IPS DF 19.7 (cell line): Measurements from ENCODE around the gene PML.
"Not testable (repeated sequence)": the region's sequence is repeated elsewhere in the genome, so short reads cannot be mapped to it uniquely, and the experiment has no call there.

Experiments used
- DNase-seq: peaks from one replicate; pipeline ENCODE4 v3.0.0-alpha.2; 2013; ENCODE audit warnings: low read depth, low spot score

The PML gene

DNA sequence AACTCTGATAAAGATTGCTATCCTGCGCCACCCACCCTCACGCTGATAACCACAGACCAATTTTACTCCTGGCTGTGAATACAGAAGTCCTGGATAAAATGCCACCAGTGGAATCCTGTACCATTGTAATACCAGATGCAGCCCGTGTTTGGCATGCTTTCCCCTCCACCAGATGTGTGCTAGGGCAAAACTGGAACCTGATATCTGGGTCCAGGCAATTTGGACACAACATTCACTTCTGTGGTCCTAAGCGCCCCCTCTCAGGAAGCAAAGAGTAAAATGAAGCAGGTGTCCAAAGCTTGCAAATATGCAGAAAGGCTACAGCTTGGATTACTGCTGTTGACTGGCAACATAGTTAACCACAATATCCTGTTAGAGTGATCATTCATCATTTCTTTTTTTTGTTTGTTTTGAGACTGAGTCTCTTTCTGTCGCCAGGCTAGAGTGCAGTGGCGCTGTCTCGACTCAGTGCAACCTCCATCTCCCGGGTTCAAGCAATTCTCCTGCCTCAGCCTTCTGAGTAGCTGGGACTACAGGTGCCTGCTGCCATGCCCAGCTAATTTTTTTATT, 35.4 kb upstream of the PML start:
- DNase-seq = no peak

DNA sequence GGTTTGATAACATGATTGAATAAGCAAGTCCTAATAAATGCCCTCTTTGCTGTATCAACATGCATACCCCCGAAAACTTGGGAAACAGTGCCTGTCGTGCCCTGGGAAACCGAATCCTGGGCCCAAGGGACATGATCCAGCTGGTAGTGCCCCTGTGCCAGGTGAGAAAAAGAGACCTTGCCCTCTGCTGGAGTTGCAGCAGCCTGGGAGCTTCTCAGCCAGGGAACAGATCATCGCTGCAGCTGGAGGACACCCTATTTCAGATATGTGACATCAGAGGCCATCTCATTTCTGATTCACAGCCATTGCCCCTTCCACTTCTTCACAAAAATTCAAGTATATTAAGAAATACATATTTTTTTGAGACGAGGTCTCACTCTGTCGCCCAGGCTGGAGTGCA, 34.7 kb upstream of the PML start:
- no peak for DNase-seq

DNA sequence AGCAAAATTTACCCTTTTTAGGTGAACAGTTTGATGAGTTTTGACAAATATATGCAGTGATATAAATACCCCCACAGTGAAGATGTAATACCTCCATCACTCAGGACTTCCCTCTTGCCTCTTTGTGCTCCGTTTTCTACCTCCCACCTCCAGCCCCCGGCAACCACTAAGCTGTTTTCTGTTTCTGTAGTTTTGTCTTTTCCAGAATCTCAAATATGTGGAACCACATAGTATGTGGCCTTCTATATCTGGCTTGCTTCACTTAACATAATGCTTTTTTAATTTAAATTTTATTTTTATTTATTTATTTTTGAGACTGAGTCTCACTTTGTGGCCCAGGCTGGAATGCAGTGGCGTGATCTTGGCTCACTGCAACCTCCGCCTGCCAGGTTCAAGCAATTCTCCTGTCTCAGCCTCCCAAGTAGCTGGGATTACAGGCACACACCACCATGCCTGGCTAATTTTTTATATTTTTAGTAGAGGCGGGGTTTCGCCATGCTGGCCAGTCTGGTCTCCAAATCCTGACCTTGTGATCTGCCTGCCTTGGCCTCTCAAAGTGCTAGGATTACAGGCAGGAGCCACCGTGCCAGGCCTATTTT, 33.9 kb upstream of the PML start:
- not testable (repeated sequence) for DNase-seq

DNA sequence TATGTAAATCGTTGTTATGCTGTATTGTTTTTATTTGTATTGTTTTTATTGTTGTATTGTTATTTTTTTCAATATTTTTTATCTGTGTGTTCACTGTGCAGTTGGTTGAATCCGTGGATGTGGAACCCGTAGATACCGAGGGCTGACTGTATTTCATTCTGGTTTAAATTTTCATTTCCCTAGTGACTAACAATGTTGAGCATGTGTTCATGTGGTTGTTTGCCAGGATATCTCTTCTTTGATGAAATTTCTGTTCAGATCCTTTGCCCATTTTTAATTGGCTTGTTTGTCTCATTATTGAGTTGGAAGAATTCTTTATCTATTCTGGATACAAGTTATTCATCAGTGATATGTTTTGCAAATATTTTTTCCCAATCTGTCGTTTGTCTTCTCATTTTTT, 32.1 kb upstream of the PML start:
- no peak for DNase-seq

DNA sequence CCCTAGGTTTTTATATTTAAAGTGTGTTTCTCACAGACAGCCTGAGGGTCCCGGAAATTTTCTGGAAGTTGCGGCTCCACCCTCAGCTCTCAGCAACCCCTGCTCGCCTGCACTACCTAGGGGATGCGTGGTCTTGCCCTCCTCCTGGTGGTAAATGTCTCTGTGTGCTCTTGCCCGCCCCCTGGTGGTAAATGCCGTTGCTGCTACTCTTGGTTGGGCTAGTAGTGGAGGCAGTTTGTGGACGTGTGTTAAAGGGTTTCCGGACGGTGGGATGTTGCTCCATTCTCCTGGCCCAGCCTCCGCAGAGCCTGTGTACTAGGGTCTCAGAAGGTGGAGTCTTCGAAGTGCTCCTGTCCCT, 29.8 kb upstream of the PML start:
- DNase-seq = peak; percentile 83

DNA sequence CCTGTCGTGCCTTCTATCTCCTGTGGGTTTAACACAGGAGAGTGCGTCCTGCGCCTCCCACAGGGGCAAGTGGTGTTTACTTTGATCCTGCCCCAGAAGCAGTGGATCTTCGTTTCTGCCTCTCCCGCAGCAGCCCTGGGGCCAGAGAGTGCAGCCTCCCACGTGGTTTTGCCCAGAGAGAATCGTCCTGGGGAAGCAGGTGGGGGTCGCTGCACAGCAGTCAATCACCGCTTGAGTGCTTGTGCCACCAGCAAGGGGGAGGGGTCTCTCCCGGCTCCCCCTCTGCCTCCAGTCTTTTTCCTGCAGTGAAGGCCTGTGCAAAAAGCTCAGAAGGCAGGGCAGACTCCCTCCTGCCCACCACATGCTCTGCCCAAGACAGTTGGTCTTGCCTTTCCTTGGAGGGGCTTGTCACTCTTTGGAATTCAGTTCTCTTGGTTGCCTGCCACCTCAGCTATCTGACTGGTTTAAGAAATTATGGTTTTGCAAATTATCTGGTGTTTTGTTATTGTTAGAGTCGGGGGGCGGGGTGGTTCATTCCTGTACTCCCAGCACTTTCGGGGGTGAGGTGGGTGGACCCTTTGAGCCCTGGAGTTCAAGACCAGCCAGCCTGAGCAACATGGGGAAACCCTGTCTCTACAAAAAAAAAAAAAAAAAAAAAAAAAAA, 29.3 kb upstream of the PML start:
- DNase-seq = peak; percentile 25

DNA sequence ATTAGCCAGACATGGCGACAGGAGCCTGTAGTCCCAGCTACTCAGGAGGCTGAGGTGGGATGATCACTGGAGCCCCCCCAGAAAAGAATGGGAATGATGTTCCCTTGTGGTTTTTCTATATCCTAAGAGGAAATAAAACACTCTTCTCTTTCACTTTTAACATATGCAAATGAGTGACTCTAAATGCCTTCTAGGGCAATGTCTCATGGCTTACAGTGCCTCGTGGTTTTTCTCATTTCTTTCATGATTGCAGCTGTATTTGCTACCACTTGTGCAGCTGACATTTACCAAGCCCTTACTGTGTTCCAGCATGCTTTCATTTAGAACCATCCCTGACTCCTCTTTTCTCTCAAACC, 28.8 kb upstream of the PML start:
- no peak for DNase-seq

DNA sequence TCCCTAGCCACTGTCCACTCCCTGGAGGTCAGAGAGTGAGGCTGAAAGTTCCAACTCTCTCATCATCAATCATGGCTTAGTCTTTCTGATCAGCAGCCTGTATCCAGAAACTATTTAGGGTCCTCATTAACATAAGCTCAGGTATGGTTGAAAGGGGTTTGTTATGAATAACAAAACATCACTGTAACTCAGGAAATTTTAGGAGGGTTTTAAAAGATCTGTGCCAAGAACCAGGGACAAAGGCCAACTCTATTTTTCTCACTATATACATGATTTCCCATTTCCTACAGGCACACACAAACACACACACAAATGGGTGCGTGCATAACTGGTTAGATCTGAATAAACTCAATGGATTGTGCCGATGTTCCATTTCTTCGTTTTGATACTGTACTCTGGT, 26.1 kb upstream of the PML start:
- no peak for DNase-seq

DNA sequence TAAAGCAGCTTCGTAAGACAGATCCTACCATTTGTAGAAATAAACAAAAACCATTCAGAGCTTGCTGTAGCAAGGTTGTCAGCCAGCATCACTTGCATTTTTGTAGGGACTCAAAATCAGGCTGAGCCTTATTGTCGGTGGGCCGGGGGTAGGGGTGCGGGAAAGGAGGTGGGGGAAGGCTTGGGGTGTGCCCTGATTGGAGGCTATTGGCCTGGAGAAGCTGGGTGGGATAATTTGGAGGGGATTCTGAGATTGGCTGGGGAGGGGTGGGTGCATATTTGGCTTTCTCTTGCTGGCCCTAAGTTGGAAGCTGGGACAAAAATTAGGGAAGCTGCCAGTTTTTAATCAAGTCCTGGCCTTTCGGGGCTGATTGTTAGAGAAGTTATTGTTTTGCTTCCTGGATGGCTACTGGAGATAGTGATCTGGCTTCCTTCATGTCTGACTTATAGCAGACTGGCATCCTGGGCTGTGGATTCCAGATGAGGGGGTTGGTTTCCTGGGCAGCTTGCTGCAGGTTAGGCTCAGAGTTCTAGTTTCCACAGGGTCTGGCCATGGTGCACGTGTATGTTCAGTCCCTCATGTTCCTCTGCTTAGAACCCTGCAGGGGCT, 25.3 kb upstream of the PML start:
- no peak for DNase-seq

DNA sequence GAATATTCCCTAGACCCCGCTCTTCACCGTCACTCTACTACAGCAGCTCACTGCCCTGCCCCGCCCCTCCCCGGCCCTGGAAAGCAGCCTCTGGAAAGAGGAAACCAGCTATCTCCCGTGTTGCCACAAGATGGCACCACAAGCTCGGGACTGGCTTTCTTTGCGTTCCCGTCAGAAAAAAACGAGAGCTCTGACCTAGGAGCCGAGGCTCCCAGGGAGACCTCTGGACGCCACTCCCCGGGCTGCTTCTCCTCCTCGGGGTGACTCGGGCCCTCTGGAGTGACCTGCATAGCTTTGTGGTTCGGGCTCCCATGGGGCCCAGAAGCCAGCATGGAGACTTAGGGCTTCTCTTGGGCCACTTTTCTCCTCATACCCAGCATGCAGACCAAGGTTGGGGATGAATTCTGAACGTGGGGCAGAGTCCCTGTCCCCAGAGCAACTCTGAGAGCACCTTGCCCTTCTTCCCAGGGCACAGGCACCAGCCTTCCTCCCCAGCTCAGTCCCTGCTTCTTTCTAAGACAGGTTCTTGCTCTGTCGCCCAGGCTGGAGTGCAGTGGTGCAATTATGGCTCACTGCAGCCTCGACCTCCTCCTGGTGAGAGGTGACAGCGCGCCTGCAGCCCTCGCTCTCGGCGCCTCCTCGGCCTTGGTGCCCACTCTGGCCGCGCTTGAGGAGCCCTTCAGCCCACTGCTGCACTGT, 21.4 kb upstream of the PML start:
- peak; percentile 65 for DNase-seq

DNA sequence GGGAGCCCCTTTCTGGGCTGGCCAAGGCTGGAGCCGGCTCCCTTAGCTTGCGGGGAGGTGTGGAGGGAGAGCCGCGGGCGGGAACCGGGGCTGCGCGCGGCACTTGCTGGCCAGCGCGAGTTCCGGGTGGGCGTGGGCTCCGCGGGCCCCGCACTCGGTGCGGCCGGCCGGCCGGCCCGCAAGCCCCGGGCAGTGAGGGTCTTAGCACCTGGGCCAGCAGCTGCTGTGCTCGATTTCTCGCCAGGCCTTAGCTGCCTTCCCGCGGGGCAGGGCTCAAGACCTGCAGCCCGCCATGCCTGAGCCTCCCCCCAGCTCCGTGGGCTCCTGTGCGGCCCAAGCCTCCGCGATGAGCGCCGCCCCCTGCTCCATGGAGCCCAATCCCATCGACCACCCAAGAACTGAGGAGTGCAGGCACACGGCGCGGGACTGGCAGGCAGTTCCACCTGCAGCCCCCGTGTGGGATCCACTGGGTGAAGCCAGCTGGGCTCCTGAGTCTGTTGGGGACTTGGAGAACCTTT, 20.8 kb upstream of the PML start:
- not testable (repeated sequence) for DNase-seq

DNA sequence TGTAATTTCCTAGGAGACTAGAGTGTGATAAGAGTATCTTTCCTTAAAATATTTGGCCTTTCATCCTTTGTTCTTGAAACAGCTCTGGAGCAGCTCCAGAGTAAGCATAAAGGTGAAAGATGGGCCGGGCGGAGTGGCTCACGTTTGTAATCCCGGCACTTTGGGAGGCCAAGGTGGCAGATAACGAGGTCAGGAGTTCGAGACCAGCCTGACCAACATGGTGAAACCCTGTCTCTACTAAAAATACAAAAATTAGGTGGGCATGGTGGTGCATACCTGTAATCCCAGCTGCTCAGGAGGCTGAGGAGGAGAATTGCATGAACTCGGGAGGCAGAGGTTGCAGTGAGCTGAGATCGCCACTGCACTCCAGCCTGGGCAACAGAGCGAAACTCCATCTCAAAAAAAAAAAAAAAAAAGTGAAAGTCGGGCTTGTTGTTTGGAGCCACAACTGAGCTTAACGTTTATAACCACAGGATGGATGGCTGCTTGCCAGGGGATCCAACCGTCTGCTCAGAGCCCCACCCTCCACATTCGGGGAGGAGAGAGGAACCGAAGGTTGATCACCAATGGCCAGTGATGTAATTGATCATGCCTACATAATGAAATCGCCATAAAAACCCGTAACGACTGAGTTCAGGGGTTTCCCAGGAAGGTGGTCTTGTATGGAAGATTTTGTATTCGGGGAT, 18.9 kb upstream of the PML start:
- DNase-seq = not testable (repeated sequence)

DNA sequence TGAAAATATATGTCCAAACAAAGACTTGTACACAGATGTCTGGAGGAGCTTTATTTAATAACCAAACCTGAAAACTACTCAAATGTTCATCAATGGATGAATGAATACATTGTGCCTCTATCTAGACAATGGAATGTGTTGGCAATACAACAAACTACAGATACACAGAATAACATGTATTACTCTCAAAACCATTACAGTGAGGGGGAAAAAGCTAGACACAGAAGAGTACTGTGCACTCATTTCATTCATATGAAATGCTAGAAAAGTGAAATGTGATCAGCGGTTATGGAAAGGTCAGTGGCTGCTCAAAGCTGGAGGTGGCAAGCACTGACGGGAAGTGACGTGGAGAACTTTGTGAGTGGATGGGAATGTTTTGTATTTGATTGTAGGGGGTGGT, 15.6 kb upstream of the PML start:
- no peak for DNase-seq

DNA sequence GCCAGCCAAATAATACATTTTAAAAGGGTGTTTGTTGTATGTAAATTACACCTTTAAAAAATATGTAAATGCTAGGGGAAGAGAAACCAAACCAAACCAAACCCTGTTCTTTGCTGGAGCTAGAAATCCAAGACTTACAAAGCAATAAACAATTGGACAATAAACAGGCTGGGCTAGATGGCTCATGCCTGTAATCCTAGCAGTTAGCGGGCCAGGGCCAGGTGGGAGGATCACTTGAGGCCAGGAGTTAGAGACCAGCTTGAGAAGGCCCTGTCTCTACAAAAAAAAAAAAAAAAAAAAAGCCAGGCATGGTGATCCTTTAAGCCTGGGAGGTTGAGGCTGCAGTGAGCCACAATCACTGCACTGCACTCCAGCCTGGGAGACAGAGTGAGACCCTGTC, 14.9 kb upstream of the PML start:
- DNase-seq = no peak

DNA sequence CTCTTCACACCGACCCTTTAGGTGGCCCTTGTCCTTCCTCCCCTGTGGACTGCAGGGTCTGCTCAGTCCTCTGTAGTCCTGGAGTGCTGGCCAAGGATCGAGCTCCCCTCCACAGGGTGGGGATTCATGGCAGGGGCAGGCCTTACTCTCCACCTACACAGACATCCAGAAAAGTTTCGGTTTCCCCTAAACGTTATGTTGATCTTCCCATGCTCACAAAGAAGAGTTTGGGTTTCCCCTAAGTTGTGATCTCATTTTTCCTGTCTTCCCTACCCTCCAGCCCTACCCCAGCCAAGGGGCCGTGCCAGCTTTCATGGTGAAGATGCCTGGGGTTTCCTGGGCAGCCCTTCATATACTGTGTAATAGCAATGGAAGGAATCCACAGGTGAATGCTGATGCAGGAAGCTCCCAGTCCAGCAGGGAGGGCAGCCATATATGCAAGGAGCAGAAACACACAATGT, 12.7 kb upstream of the PML start:
- no peak for DNase-seq

DNA sequence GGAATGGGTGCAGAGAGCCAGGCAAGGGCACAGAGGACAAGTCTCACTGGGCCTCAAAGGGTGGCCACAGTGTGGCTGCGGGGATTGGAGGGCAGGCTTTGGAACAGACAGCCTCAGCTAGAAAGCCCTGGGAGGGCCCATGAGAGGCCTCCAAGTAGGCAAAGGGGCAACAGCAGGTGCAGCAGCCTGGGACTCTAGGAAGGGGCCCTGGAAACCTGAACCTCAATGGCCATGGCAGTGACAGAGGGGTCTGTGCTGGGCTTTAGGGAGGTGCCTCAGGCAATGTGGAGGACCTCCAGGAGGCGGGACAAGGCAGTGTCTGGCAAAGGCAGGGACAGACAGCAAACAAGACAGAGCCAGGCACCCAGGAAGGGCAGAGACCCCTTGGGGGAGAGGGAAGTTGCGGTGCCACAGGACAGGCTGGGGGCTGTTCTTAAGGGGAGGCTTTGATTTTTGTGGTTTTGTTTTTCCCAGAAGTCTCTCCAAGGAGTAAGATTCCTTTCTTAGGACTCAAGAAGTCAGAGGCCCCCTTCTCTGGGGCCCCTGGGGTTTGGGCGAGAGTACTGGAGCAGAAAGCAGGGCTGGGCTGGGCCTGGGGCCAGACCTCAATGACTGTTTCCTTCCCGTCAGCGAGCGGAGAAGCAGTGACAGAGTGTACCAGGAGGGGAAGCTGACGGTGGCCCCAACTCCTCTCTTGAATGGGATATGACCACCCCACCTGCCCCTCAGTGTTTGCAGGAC, 12.1 kb upstream of the PML start:
- no peak for DNase-seq

DNA sequence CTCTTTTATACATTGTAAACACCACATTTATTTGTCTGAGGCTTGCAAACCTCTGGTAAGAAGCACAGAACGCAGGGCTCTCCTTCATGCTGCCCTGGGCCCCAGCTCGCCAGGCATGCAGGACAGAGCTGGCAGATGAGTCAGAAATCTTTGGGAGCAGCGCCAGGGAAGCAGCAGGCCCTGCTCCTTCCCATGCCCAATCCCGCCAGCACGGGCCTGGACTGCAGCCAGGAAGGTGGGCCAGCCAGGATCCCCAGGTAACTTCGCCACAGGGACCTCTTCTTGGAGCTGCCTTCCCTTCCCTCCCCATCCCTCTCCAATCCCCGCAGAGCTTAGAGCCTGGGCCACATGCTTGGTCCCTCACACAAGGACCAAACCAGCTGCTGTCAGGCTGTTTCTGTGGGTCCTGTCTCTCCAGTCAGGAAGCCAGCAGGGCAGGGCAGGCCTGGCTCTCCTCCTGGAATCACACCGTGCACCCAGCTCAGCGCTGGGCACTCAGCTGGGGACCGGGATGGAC, 11.2 kb upstream of the PML start:
- no peak for DNase-seq

DNA sequence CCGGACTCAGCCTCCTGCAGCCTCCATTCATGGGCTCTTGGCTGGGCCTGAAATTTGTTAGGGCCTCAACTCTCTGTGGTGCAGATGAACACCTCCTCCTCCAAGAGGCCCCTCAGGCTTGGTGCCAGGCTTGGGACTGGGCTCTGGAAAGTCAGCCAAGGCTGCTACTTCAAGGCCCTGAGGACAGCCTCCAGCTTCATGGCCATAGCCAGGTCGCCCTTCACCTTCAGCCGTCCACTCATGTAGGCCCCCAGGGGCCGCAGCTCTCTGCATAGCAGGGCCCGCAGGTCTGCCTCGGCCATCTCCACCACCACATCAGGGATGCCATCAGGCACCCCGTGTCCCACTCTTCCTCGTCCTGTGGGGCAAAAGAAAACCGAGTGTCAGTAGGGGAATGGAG, 10.7 kb upstream of the PML start:
- no peak for DNase-seq

DNA sequence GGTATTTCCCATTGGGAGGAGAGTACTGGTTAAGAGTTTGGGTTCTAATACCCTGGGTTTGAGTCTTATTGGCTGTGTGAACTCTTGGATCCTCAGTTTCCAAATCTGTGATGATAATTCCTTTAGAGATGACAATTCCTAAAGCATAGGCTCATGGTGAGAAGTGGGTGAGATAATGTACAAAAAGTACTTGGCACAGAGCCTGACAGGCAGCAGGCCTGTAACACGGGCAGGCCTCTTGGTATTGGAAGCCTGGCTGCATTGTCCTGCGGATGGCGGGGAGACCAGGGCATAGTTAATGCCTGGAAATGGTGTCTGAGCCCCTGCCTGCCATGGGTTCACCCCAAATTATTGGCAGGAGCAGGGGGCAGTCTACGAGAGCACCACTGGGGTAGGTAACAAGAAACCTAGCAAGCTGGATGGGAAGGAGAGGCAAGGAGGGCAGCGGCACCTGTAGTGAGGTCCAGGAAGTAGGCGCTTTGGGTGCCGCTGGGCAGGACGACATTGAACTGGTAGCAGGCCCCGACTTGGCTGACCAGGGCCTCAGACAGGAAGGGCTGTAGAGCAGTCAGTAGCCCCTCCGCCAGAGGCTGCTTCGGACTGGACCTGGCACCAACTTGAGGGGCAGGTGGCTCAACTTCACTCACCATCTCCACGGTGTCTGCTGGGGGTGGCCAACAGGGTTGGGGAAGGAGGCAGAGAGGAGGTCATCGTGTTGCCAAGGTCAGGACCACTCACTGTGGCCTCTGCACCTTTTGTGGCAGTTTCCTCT, 10.1 kb upstream of the PML start:
- no peak for DNase-seq
